ENCODE results near the gene LUZP1. TPM values are rescaled to one million over a fixed set of nuclear protein-coding genes. Genes with fewer than 3 reads are reported as not detected.

LUZP1 gene
- 32.5 and 69.3 TPM in 2 replicates for total RNA-seq

GRCh38 chr1:23168445-23169194, at the start of gene LUZP1:
Gene LUZP1 (minus strand): TSS chr1:23168856.

DNA sequence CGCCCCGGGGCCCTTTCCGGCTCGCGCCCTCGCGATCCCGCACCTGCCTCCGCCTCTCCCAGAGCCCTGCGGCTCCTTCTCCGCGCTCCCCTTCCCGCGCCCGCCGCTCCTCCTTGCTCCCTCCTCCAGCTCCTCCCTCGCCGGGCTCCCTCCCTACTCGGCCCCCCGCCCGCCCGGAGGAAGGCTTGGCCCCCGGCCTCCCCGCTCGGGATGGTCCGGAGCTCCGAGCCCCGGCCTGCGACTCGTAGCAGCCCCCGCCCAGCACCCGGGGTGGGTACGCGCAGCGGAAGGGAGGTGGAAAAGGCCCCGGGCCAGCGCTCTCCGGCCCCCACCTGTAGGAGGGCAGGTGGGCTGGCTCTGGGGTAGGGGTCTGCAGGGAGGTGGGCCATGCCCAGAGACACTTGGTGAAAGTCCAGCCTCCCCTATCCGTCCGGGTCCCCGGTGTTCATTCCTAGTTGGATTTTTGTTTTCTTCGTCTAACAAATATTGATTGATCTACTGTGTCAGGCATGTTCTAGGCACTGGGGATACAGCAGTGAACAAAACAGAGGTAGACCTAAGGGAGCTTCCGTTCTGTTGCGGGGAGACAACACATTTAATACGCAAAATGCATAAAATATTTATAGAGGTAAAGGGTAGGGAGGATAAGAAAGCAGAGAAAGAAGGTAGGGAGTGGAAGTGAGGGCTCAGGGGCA, 48.9 kb upstream of the LUZP1 start, which contains the start of gene HTR1D:
Gene HTR1D (minus strand): TSS at position 82 of the 695 bp plus-strand sequence. CDS start 23,283 bp downstream, outside the sequence.

Other genes with a start within 250 kb of the LUZP1 start
- not detected in 2 replicates for gene LACTBL1, start 196.0 kb downstream of the LUZP1 start, total RNA-seq
- gene TEX46, start 153.0 kb downstream of the LUZP1 start, total RNA-seq = not detected in 2 replicates
- gene KDM1A, start 149.4 kb downstream of the LUZP1 start, total RNA-seq = 80.3 and 106 TPM in 2 replicates
- gene HTR1D, start 48.6 kb upstream of the LUZP1 start, total RNA-seq = under 0.01 and 0.07 TPM in 2 replicates
- gene HNRNPR, start 175.4 kb upstream of the LUZP1 start, total RNA-seq = 86.5 and 111 TPM in 2 replicates
- 25.6 and 62.0 TPM in 2 replicates for gene ZNF436, start 201.0 kb upstream of the LUZP1 start, total RNA-seq